DLD1 (cell line): ENCODE measurements around the gene MAPK4.
"Not testable (repeated sequence)": the region's sequence is repeated elsewhere in the genome, so short reads cannot be mapped to it uniquely, and the experiment has no call there.

Experiments
- in situ Hi-C: cut with HindIII; loops from 2 replicates; pipeline ENCODE4 v1.10.0; 2017; ENCODE audit warnings: low sequenced_read_pairs

MAPK4 gene

DNA sequence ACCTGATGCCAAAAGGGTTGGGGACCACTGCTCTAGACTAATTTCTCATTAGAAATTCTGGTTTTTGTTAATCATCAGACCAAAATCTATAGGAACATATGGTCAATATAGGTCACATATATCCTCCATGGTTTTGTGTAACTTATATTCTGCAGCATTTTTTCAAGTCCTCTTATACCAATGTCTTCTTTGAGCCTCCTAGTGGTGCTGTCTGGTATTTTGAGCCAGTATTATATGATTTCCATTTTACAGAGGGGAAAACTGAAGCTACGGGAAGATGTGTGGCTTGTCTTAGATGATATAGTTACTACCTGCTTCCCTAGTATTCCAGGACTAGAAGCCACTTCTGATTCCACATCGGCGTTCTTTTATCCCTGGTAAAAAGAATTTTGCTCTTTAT lies 13.8 kb downstream of the MAPK4 start:
- in situ Hi-C loops, result no loop called here

DNA sequence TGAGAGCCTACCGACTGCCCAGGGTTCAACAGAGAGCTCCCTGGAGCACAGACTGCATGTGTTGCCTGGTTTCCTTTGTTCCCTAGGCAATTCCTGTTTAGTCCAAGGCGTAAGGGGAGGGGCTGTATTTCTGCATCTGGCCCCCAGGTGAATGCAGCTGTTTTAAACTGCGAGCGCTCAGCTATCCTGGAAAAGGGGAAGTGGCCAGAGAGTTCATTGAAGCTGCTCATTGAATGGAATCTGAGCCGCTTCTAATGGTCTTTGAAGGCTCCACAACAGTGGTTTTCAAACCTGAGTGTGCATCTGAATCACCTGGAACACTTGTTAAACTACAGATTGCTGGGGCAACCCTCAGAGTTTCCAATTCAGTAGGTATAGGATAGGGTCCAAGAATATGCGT lies 18.1 kb downstream of the MAPK4 start:
- in situ Hi-C loops, result no loop called here

- in situ Hi-C loops, result no loop called here
Observed at GRCh38 chr18:50578651-50579050, 18.8 kb downstream of the MAPK4 start.

DNA sequence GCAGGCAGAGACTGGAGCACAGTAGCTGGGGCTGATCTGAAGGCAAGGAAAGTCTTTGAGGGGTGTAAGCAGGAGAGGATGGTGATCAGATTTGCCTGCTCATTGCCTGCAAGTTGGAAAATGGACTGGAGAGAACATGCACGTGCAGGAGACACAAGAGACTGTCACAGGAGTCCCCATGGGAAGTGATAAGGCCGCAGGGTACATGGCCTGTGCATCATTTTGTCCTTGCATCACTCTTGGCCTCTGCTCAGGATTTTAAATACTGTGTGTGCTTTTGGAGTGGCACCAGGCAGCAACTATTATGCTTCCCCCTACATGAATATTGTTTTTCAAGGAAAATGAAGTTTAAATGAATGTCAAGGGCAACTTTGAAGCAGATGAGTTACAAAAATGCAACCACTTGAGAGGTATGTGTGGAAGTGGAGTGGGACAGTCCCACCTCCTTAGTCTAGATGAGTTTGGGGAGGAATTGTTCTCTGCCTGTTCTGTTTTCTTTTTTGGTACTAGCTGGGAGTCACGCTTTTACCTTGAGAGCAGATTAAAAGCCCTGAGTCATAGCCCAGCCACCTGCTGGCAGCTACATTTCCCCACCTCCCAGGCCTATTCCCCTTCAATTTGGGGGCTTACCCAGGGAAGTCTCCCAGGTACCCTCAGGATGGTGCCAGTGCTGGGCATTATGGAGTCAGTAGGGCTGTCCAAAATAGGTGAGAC lies 19.3 kb downstream of the MAPK4 start:
- in situ Hi-C loops, result no loop called here

- in situ Hi-C loops, result no loop called here
Observed at GRCh38 chr18:50581517-50581916, 21.6 kb downstream of the MAPK4 start.

DNA sequence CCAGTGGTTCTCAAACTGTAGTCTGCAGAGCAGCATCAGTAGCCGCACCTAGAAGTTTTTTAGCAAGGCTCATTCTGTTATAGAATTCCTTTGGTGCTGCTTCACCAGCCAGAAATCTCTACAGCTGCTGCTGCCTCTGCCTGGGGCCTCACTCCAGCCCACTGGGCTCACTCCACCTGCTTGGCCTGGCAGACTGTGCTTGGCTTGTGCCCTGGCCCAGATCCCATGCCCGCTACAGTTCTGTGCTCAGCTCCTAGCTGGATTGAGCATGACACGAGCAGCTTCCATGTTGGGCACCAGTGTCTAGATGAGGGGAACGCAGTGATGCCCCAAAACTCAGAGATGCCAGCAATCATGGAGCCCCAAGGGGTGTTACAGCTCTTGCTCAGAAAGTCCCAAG lies 22.6 kb downstream of the MAPK4 start:
- in situ Hi-C loops, result no loop called here

DNA sequence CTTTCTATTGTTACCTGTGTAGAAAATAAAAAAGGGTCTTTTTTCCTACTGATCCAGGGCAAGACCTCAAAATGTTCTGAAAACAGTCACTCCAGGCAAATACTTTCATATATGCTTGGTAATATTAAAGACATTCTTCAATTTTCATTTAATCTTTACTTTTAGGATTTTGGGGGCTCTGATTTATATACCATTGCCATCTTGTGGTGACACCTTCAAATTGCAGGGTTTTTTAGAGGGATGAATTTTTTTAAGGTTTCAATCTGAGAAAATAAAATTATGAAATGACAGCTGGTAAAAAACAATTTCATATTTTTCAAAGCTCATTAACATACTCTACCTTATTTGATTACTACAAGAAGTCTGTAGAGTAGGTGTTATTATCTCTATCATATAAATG lies 26.8 kb downstream of the MAPK4 start:
- in situ Hi-C loops, result no loop called here

DNA sequence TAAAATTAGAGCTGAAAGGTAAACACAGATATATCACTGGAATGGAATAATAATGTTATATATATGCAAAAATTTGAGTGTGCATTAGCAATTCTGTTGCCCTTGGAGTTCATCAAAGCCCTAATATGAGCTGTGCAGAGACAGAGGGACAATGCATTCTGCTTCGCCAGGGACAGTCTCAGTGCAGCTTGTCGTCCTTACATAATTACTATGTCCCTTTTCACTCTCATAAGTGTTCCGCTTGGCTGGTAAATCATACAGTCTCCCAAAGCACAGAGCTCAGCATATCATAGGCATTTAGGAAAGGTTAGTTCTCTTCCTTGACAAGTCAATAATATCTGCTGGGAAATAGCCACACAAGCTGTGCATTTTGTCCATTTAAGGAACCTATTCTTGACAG lies 30.7 kb downstream of the MAPK4 start:
- in situ Hi-C loops, result no loop called here

DNA sequence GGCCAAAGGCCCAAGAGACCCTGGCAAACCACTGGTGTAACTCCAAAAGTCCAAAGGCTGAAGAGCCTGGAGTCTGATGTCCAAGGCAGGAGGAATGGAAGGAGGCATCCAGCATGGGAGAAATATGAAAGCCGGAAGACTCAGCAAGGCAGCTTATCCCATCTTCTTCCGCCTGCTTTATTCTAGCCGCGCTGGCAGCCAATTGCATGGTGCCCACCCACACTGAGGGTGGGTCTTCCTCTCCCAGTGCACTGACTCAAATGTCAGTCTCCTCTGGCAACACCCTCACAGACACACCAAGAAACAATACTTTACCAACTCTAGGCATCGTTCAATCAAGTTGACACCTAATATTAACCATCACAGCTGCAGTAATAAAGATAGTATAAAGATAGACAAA lies 34.1 kb downstream of the MAPK4 start:
- in situ Hi-C loops, result no loop called here

DNA sequence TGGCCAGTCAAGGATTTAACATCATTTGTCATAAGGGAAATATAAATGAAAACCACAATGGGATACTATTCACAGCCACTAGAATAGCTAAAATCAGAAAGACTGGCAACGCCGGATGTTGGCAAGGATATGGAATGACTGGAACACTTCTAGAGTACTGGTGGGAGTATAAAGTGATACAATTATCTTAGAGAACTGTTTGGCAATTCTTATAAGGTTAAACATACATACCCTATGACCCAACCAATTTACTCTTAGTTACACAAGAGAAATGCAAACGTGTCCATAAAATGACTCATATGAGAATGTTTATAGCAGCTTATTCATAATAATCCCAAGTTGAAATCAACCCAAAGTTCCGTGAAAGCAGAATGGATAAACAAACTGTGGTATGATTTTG lies 35.1 kb downstream of the MAPK4 start:
- in situ Hi-C loops, result no loop called here

GRCh38 chr18:50602466-50602865 lies 42.6 kb downstream of the MAPK4 start:
- in situ Hi-C loops, result no loop called here

- in situ Hi-C loops, result no loop called here
Observed at GRCh38 chr18:50606609-50607008, 46.7 kb downstream of the MAPK4 start.

DNA sequence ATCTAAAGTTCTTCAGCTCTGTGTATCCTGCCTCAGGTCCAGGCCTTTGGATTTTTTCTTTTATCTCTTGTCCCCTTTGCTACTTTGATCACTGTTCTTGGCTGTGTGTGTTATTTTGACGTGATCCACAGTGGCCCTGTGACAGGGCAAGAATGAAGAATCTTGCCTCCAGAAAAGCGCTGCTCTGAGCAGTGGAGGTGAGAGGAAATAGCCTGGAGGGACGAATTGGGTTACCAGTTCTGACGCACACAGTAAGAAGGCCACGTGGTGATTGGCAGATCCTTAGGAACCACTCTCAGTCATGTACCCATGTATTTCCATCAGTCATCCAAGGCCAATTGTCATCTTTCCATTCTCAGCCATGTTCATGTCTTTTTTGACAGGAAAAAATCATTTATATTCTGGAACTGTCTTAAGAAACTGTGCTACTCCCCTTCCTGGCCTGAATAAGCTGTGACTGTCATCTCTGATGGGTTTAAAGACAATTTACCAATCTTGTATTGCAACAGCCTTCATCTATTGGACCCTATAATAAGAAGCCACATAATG lies 47.6 kb downstream of the MAPK4 start:
- in situ Hi-C loops, result no loop called here

DNA sequence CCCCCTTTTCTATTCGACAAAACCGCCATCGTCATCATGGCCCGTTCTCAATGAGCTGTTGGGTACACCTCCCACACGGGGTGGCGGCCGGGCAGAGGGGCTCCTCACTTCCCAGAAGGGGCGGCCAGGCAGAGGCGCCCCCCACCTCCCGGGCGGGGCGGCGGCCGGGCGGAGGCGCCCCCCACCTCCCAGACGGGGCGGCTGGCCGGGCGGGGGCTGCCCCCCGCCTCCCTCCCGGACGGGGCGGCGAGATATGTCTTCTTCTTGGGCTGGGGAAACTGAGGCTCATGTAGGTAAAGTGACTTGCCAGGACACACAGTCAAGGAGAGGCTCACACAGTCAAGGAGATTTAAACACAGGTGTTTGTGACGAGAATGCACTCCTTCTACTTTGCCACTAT lies 49.3 kb downstream of the MAPK4 start:
- in situ Hi-C loops, result not testable (repeated sequence)

- in situ Hi-C loops, result no loop called here
Observed at GRCh38 chr18:50610349-50610748, 50.5 kb downstream of the MAPK4 start.

DNA sequence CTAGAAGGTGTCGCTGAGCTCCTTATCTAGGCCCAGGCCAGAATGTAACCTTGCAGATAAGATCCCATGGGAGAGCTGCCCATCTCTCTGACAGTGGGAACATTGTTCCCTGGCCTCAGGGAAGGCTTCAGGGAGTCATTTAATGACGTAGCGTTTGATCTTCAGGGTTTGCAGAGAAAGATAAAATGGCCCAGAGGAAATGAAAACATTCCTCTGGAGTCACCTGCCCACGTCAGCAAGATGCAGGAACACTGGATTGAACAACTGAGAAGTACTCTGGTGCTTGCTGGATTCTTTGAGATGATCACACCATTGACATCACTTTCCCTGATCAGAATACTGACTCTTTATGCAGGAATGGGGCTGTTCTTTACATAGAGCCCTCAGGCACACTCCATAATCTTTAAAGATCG lies 51.6 kb downstream of the MAPK4 start:
- in situ Hi-C loops, result no loop called here

DNA sequence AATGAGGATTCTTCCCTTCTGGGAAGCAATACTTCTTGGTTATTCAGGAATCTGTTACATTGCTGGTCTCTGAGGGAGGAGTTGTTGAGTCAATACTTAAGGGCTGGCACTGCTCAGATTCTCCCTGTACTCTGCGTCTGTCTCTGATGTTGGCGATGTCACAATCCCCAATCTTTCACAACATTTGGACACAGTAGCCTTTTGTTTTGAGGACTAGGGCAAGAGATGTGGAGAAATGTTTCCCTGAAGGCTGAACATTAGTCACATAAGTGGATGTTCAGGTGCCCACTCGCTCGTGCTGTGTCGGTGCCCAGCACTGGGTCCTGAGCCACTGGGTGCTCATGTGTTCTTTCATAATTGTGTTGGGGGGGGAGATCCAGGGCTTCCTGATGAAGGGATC lies 55.0 kb downstream of the MAPK4 start:
- in situ Hi-C loops, result no loop called here

DNA sequence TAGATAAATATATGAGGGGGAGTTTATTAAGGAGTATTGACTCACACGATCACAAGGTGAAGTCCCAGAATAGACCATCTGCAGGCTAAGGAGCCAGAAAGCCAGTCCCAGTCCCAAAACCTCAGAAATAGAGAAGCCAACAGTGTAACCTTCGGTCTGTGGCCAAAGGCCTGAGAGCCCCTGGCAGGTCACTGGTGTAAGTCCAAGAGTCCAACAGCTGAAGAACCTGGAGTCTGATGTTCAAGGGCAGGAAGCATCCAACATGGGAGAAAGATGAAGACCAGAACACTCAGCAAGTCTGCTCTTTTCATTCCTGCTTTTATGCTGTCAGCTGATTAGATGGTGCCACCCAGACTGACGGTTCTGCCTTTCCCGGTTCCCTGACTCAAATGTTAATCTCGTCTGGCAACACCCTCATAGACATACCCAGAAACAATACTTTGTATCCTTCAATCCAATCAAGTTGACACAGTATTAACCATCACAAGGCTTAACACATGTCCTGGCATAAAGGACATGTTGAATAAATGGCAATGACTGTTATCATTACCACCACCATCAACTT lies 56.7 kb downstream of the MAPK4 start:
- in situ Hi-C loops, result no loop called here

GRCh38 chr18:50619861-50620275 lies 60.0 kb downstream of the MAPK4 start:
- in situ Hi-C loops, result no loop called here

GRCh38 chr18:50620319-50620718 lies 60.4 kb downstream of the MAPK4 start:
- in situ Hi-C loops, result no loop called here

- in situ Hi-C loops, result no loop called here
Observed at GRCh38 chr18:50621366-50621765, 61.5 kb downstream of the MAPK4 start.

GRCh38 chr18:50622320-50622719 lies 62.4 kb downstream of the MAPK4 start:
- in situ Hi-C loops, result no loop called here
